ENCODE results near the gene MS4A13. TPM values are rescaled to one million over a fixed set of nuclear protein-coding genes. Genes with fewer than 3 reads are reported as not detected.

MS4A13 gene
- total RNA-seq, 4 donors from 2014 or later: not detected

- WGBS, 2 donors (ENCODE audit: low coverage in 1 of 2): 55 to 67% methylated on average over 8 of the region's 8 CpGs
- peaks cover 9 to 10% of the 10 kb centered on the region in 2 donors for H3K9me3 ChIP-seq
- no peak overlapping the region for H3K27ac ChIP-seq
- in situ Hi-C loops (cut with MboI; ENCODE audit: low pct_ligation_motif_present in 1 of 4, low pct_unique_long_range_greater_than_20kb in 1 of 4, low sequenced_read_pairs in 3 of 4) (no loop called here), intact Hi-C loops (cut with DNase I; ENCODE audit: low total_unique reads) (no loop called here)
- H3K27me3 ChIP-seq: no peaks in the 10 kb centered on the region
- no peak for TF ChIP-seq POLR2A (IDR thresholded peaks at IDR 0.05)
- TF ChIP-seq POLR2AphosphoS5 (IDR thresholded peaks at IDR 0.05): no peak
- TF ChIP-seq, protein P1, sequence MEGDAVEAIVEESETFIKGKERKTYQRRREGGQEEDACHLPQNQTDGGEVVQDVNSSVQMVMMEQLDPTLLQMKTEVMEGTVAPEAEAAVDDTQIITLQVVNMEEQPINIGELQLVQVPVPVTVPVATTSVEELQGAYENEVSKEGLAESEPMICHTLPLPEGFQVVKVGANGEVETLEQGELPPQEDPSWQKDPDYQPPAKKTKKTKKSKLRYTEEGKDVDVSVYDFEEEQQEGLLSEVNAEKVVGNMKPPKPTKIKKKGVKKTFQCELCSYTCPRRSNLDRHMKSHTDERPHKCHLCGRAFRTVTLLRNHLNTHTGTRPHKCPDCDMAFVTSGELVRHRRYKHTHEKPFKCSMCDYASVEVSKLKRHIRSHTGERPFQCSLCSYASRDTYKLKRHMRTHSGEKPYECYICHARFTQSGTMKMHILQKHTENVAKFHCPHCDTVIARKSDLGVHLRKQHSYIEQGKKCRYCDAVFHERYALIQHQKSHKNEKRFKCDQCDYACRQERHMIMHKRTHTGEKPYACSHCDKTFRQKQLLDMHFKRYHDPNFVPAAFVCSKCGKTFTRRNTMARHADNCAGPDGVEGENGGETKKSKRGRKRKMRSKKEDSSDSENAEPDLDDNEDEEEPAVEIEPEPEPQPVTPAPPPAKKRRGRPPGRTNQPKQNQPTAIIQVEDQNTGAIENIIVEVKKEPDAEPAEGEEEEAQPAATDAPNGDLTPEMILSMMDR (IDR thresholded peaks at IDR 0.05): no peak
- no peak for TF ChIP-seq EP300 (IDR thresholded peaks at IDR 0.05; ENCODE audit: low read depth)
- H3K4me3 ChIP-seq: no peak overlapping the region
- H3K36me3 ChIP-seq: no peaks in the 10 kb centered on the region
- no peaks in the 10 kb centered on the region for H3K4me1 ChIP-seq
- DNase-seq: no peak
Measured at GRCh38 chr11:60563553-60564235, 48.5 kb downstream of the MS4A13 start.

DNA sequence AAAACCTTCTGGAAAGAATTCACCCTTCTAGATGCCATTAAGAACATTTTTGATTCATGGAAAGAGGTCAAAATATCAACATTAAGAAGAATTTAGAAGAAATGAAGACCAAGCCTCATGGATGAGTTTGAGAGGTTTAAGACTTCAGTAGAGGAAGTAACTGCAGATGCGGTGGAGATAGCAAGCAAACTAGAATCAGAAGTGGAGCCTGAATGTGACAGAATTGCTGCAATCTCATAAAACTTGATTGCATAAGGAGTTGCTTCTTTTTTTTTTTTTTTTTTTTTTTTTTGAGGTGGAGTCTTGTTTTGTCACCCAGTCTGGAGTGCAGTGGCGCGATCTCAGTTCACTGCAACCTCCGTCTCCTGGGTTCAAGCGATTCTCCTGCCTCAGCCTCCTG lies 51.6 kb downstream of the MS4A13 start:
- no peaks in the 10 kb centered on the region for H3K36me3 ChIP-seq
- no peak overlapping the region for H3K27ac ChIP-seq
- intact Hi-C loops (cut with DNase I; ENCODE audit: low total_unique reads) (no loop called here), in situ Hi-C loops (cut with MboI; ENCODE audit: low pct_ligation_motif_present in 1 of 4, low pct_unique_long_range_greater_than_20kb in 1 of 4, low sequenced_read_pairs in 3 of 4) (no loop called here)
- 38 to 87% methylated on average over 1 to 5 of the region's 5 CpGs for WGBS, 2 donors (ENCODE audit: low coverage in 1 of 2)
- DNase-seq: no peak
- TF ChIP-seq EP300 (IDR thresholded peaks at IDR 0.05; ENCODE audit: low read depth) (no peak), POLR2AphosphoS5 (IDR thresholded peaks at IDR 0.05) (no peak), POLR2A (IDR thresholded peaks at IDR 0.05) (no peak)
- TF ChIP-seq, protein P1 (IDR thresholded peaks at IDR 0.05): no peak
- H3K4me3 ChIP-seq: no peak overlapping the region
- no peaks in the 10 kb centered on the region for H3K4me1 ChIP-seq
- peaks cover 3 to 7% of the 10 kb centered on the region in 2 donors for H3K9me3 ChIP-seq
- no peaks in the 10 kb centered on the region for H3K27me3 ChIP-seq

- TF ChIP-seq, protein P1 (IDR thresholded peaks at IDR 0.05): no peak
- TF ChIP-seq EP300 (IDR thresholded peaks at IDR 0.05; ENCODE audit: low read depth) (no peak), POLR2A (IDR thresholded peaks at IDR 0.05) (no peak), POLR2AphosphoS5 (IDR thresholded peaks at IDR 0.05) (no peak)
- Histone ChIP-seq H3K27ac (no peak overlapping the region), H3K4me1 (no peaks in the 10 kb centered on the region), H3K36me3 (no peaks in the 10 kb centered on the region), H3K9me3 (no peaks in the 10 kb centered on the region), H3K27me3 (no peaks in the 10 kb centered on the region), H3K4me3 (no peak overlapping the region)
- in situ Hi-C loops (cut with MboI; ENCODE audit: low pct_ligation_motif_present in 1 of 4, low pct_unique_long_range_greater_than_20kb in 1 of 4, low sequenced_read_pairs in 3 of 4): no loop called here
- 69% methylated on average over 1 of the region's 1 CpG; no CpG with 5 or more reads in 1 of the 2 donors for WGBS, 2 donors (ENCODE audit: low coverage in 1 of 2)
- no peak for DNase-seq
- intact Hi-C loops (cut with DNase I; ENCODE audit: low total_unique reads): no loop called here
Measured at GRCh38 chr11:60570970-60571369, 55.8 kb downstream of the MS4A13 start.

GRCh38 chr11:60589611-60590010 lies 74.4 kb downstream of the MS4A13 start:
- Histone ChIP-seq H3K27me3 (no peaks in the 10 kb centered on the region), H3K4me1 (no peaks in the 10 kb centered on the region), H3K27ac (no peak overlapping the region), H3K36me3 (no peaks in the 10 kb centered on the region), H3K4me3 (no peak overlapping the region), H3K9me3 (no peaks in the 10 kb centered on the region)
- intact Hi-C loops (cut with DNase I; ENCODE audit: low total_unique reads): no loop called here
- 66 to 80% methylated on average over 2 of the region's 2 CpGs for WGBS, 2 donors (ENCODE audit: low coverage in 1 of 2)
- in situ Hi-C loops (cut with MboI; ENCODE audit: low pct_ligation_motif_present in 1 of 4, low pct_unique_long_range_greater_than_20kb in 1 of 4, low sequenced_read_pairs in 3 of 4): no loop called here
- DNase-seq: no peak
- TF ChIP-seq EP300 (IDR thresholded peaks at IDR 0.05; ENCODE audit: low read depth) (no peak), POLR2AphosphoS5 (IDR thresholded peaks at IDR 0.05) (no peak), POLR2A (IDR thresholded peaks at IDR 0.05) (no peak)
- TF ChIP-seq, protein P1 (IDR thresholded peaks at IDR 0.05): no peak

Other genes with a start within 250 kb of the MS4A13 start
- 10 to 100 TPM in 3 of 4 donors, 1 to 10 TPM in 1; 7.6 to 23.8 (median 12.0) TPM for gene MS4A4A, start 234.7 kb upstream of the MS4A13 start, total RNA-seq
- gene MS4A6E, start 188.1 kb upstream of the MS4A13 start, total RNA-seq: not detected
- gene MS4A7, start 136.9 kb upstream of the MS4A13 start, total RNA-seq: 10 to 100 TPM in 3 of 4 donors, 1 to 10 TPM in 1; 5.6 to 43.5 (median 26.1) TPM
- 1 to 10 TPM in 3 of 4 donors, not detected in 1; 1.2 to 3.4 (median 2.7) TPM for gene MS4A14, start 118.9 kb upstream of the MS4A13 start, total RNA-seq
- not detected for gene MS4A5, start 85.8 kb upstream of the MS4A13 start, total RNA-seq
- gene MS4A1, start 59.5 kb upstream of the MS4A13 start, total RNA-seq: 10 to 100 TPM in 2 of 4 donors, not detected in 2; 32.2 to 49.4 TPM
- gene MS4A12, start 22.6 kb upstream of the MS4A13 start, total RNA-seq: 100 to 1,000 TPM in 3 of 4 donors, 1 to 10 TPM in 1; 3.8 to 628 (median 426) TPM
- gene MS4A8, start 184.2 kb downstream of the MS4A13 start, total RNA-seq: 100 to 1,000 TPM in 1 of 4 donors, 10 to 100 TPM in 3; 22.9 to 141 (median 52.1) TPM
- not detected for gene MS4A18, start 209.3 kb downstream of the MS4A13 start, total RNA-seq
- gene MS4A15, start 241.5 kb downstream of the MS4A13 start, total RNA-seq: not detected